HepG2 (cell line): Measurements from ENCODE around the gene INHBE. TPM values are rescaled to one million over a fixed set of nuclear protein-coding genes. Genes with fewer than 3 reads are reported as not detected.

Source experiments
- BORCS8-MEF2B ChIP-seq: sonication (generic); formaldehyde crosslinking; IDR thresholded peaks from 2 replicates; pipeline ENCODE4 v1.8.0; 2022; ENCODE audit warnings: mild to moderate bottlenecking, missing genetic modification reagents
- E2F2 ChIP-seq: sonication (generic); formaldehyde crosslinking; IDR thresholded peaks from 2 replicates; pipeline ENCODE4 v1.4.0; 2020; ENCODE audit warnings: missing genetic modification reagents, borderline replicate concordance
- FLYWCH1 ChIP-seq: sonication (generic); formaldehyde crosslinking; IDR thresholded peaks from 2 replicates; pipeline ENCODE4 v1.8.1; 2023; ENCODE audit warnings: mild to moderate bottlenecking, missing genetic modification reagents
- GFI1 ChIP-seq: sonication (generic); formaldehyde crosslinking; IDR thresholded peaks from 2 replicates; pipeline ENCODE4 v1.5.0; 2020; ENCODE audit warnings: missing genetic modification reagents, mild to moderate bottlenecking, borderline replicate concordance
- HOXA9 ChIP-seq: sonication (generic); formaldehyde crosslinking; IDR thresholded peaks from 2 replicates; pipeline ENCODE4 v1.8.1; 2022; ENCODE audit warnings: missing genetic modification reagents, mild to moderate bottlenecking, moderate library complexity, borderline replicate concordance
- MLLT10 ChIP-seq: sonication (generic); formaldehyde crosslinking; IDR thresholded peaks from 2 replicates; pipeline ENCODE4 v1.4.0; 2020; ENCODE audit warnings: missing genetic modification reagents
- NCOA2 ChIP-seq: sonication (generic); formaldehyde crosslinking; IDR thresholded peaks from 2 replicates; pipeline ENCODE4 v1.8.0; 2022; ENCODE audit warnings: inconsistent platforms
- SNAPC5 ChIP-seq: sonication (generic); formaldehyde crosslinking; IDR thresholded peaks from 2 replicates; pipeline ENCODE4 v1.8.1; 2023; ENCODE audit warnings: mild to moderate bottlenecking, missing genetic modification reagents, borderline replicate concordance
- SP2 ChIP-seq: sonication (generic); formaldehyde crosslinking; IDR thresholded peaks from 2 replicates; pipeline ENCODE4 v1.5.1; 2020; ENCODE audit warnings: mild to moderate bottlenecking, missing genetic modification reagents
- TIGD3 ChIP-seq: sonication (generic); formaldehyde crosslinking; IDR thresholded peaks from 2 replicates; pipeline ENCODE4 v1.5.1; 2020; ENCODE audit warnings: mild to moderate bottlenecking, missing genetic modification reagents, borderline replicate concordance
- ZGPAT ChIP-seq: IDR thresholded peaks from 2 replicates; pipeline ENCODE4 v1.6.1; 2016; ENCODE audit warnings: mild to moderate bottlenecking
- ZIK1 ChIP-seq: sonication (generic); formaldehyde crosslinking; IDR thresholded peaks from 2 replicates; pipeline ENCODE4 v1.5.0; 2020; ENCODE audit warnings: mild to moderate bottlenecking, low read depth, missing genetic modification reagents, borderline replicate concordance
- ZNF101 ChIP-seq: sonication (generic); formaldehyde crosslinking; IDR thresholded peaks from 2 replicates; pipeline ENCODE4 v1.4.0; 2020; ENCODE audit warnings: mild to moderate bottlenecking, low read depth, missing genetic modification reagents, borderline replicate concordance
- ZNF207 ChIP-seq: fragments of 450-650 bp; IDR thresholded peaks from 2 replicates; pipeline ENCODE4 v1.6.1; 2016; ENCODE audit warnings: antibody characterized with exemption, borderline replicate concordance
- ZNF235 ChIP-seq: sonication (generic); formaldehyde crosslinking; IDR thresholded peaks from 2 replicates; pipeline ENCODE4 v1.8.1; 2023; ENCODE audit warnings: mild to moderate bottlenecking, missing genetic modification reagents, borderline replicate concordance
- ZNF256 ChIP-seq: sonication (generic); formaldehyde crosslinking; conservative IDR thresholded peaks from 2 replicates; pipeline ENCODE4 v1.4.0; 2020; ENCODE audit warnings: missing genetic modification reagents
- ZNF432 ChIP-seq: sonication (generic); formaldehyde crosslinking; IDR thresholded peaks from 2 replicates; pipeline ENCODE4 v1.5.0; 2020; ENCODE audit warnings: missing genetic modification reagents, mild to moderate bottlenecking, borderline replicate concordance
- ZNF513 ChIP-seq: sonication (generic); formaldehyde crosslinking; conservative IDR thresholded peaks from 2 replicates; pipeline ENCODE4 v1.5.0; 2020; ENCODE audit warnings: missing genetic modification reagents
- ZNF614 ChIP-seq: IDR thresholded peaks from 2 replicates; pipeline ENCODE4 v1.6.1; 2018; ENCODE audit warnings: missing biosample characterization, missing genetic modification reagents, inconsistent platforms, borderline replicate concordance
- ZNF737 ChIP-seq: sonication (generic); formaldehyde crosslinking; IDR thresholded peaks from 2 replicates; pipeline ENCODE4 v1.5.0; 2020; ENCODE audit warnings: missing genetic modification reagents, mild to moderate bottlenecking, borderline replicate concordance
- polyA plus RNA-seq, 8 experiments: library from polyadenylated mRNA; depleted of rRNA in 3 of 8; stranded (reverse) in 7 of 8; unstranded in 1 of 8; fragments of >200 nt; fragmentation: Illumina TruSeq in 4 of 8; extraction: Trizol in 4 of 8; gene quantifications; 2 replicates each; pipeline versions ENCODE4 v1.2.1 to v1.2.3, GENCODE V29; 2011 to 2016; ENCODE audit warnings: low read depth in 4 of 8, missing spikeins in 1 of 8, mixed read lengths in 1 of 8; ENCODE audit not compliant: insufficient read depth in 1 of 8
- total RNA-seq, 5 experiments: library from RNA; depleted of rRNA; stranded (reverse); fragments of >200 nt; fragmentation: Illumina TruSeq; extraction: Trizol; gene quantifications; 2 replicates each; pipeline ENCODE4 v1.2.3, GENCODE V29; 2016; ENCODE audit warnings: low read depth in 1 of 5

The INHBE gene
- total and polyA plus RNA-seq, 2 of the 13 experiments (the other 11 are each of a cell fraction or from before 2014, with no cell fraction given): 17.0 to 32.0 TPM

GRCh38 chr12:57459055-57459749 lies 4.1 kb downstream of the INHBE start (continued):
- no peak for TF ChIP-seq SNAPC5 (CRISPR knock-in tag)
- TF ChIP-seq ZNF256: no peak
- TF ChIP-seq ZNF737 (CRISPR knock-in tag): no peak
- no peak for TF ChIP-seq ZGPAT (CRISPR knock-in tag)
- no peak for TF ChIP-seq ZNF513
- TF ChIP-seq SP2: no peak
- no peak for TF ChIP-seq HOXA9
- TF ChIP-seq ZNF235: peak; percentile 68; the same call in 1 of the 2 replicates
- TF ChIP-seq FLYWCH1: no peak
- TF ChIP-seq E2F2: no peak
- TF ChIP-seq ZNF432 (CRISPR knock-in tag): no peak
- TF ChIP-seq ZNF101 (CRISPR knock-in tag): no peak
- TF ChIP-seq GFI1 (CRISPR knock-in tag): 0 out of 2 replicates have a peak, but pooled peaks have one; percentile 43
- TF ChIP-seq NCOA2 (CRISPR knock-in tag): no peak
- no peak for TF ChIP-seq ZIK1 (CRISPR knock-in tag)
- TF ChIP-seq ZNF207: no peak
- no peak for TF ChIP-seq TIGD3 (CRISPR knock-in tag)
- TF ChIP-seq BORCS8-MEF2B (CRISPR knock-in tag): 0 out of 2 replicates have a peak, but pooled peaks have one; percentile 2
- no peak for TF ChIP-seq MLLT10 (CRISPR knock-in tag)
- TF ChIP-seq ZNF614: no peak
